SK-N-MC (cell line): Measurements from ENCODE around the gene CTSO.

ENCODE experiments used
- EZH2 ChIP-seq: fragments of 200-600 bp; sonication (generic); IDR thresholded peaks from one replicate; pipeline ENCODE4 v1.6.1; 2017; ENCODE audit warnings: antibody characterized with exemption
- POLR2AphosphoS5 ChIP-seq: IDR thresholded peaks from 2 replicates; pipeline ENCODE4 v1.6.1; 2012; ENCODE audit warnings: mild to moderate bottlenecking, low read depth, low read length, borderline replicate concordance

GRCh38 chr4:155885666-155886065 lies 68.0 kb downstream of the CTSO start:
- TF ChIP-seq POLR2AphosphoS5 (no peak), EZH2 (no peak)
